Stomach (tissue), 9 donors: ENCODE measurements around the gene DEFB112. TPM values are rescaled to one million over a fixed set of nuclear protein-coding genes. Genes with fewer than 3 reads are reported as not detected.

ENCODE experiments used
- DNase-seq, 2 donors: peaks; one replicate each; pipeline versions ENCODE4 v3.0.0 to v3.0.0-alpha.2; 2013 to 2019
- H3K27ac ChIP-seq, 5 donors: fragments of 200-600 bp in 4 of 5; sonication (generic) in 4 of 5; one replicate each; pipeline ENCODE4 v1.5.1; 2013 to 2019; ENCODE audit warnings: mild to moderate bottlenecking in 1 of 5, moderate library complexity in 1 of 5
- H3K27me3 ChIP-seq, 3 donors: fragments of 200-600 bp; sonication (generic); one replicate each; pipeline ENCODE4 v1.5.1; 2017 to 2019; ENCODE audit warnings: mixed run types in 1 of 3
- H3K36me3 ChIP-seq, 4 donors: fragments of 200-600 bp; sonication (generic); 1 replicate in 3 of 4; 2 replicates in 1 of 4; pipeline ENCODE4 v1.5.1; 2016 to 2019
- H3K4me1 ChIP-seq, 4 donors: fragments of 200-600 bp; sonication (generic); one replicate each; pipeline ENCODE4 v1.5.1; 2016 to 2019
- H3K4me3 ChIP-seq, 4 donors: fragments of 200-600 bp; sonication (generic) in 3 of 4; one replicate each; pipeline ENCODE4 v1.5.1; 2016 to 2019; ENCODE audit warnings: mild to moderate bottlenecking in 1 of 4
- H3K9me3 ChIP-seq, 4 donors: fragments of 200-600 bp; sonication (generic); one replicate each; pipeline ENCODE4 v1.5.1; 2016 to 2019
- EP300 ChIP-seq: sonication (generic); formaldehyde crosslinking; IDR thresholded peaks from one replicate; pipeline ENCODE4 v1.6.1; 2017; ENCODE audit warnings: antibody characterized with exemption
- POLR2A ChIP-seq, 4 donors: fragments of 450-650 bp; IDR thresholded peaks; one replicate each; pipeline ENCODE4 v1.6.1; 2016; ENCODE audit warnings: antibody characterized with exemption in 4 of 4, control low read depth in 2 of 4, mild to moderate bottlenecking in 1 of 4, moderate library complexity in 1 of 4
- POLR2AphosphoS5 ChIP-seq, 3 donors: sonication (generic); formaldehyde crosslinking; IDR thresholded peaks; one replicate each; pipeline ENCODE4 v1.6.1; 2016; ENCODE audit warnings: antibody characterized with exemption in 3 of 3
- WGBS, 5 donors: extraction: QIAGEN DNeasy Blood & Tissue Kit in 3 of 5; methylation state at CpG; one replicate each; pipeline versions ENCODE4 v1.1.5 to v1.1.7; 2013 to 2018; 5-methylcytosine and 5-hydroxymethylcytosine counted together
- intact Hi-C: fragments of 100-400 bp; cut with DNase I; formaldehyde crosslinking; loops from one replicate; pipeline ENCODE4 v1.15.1; 2023; ENCODE audit warnings: low total_unique reads
- polyA plus RNA-seq, 3 donors: library from polyadenylated mRNA; stranded (reverse); fragments of 200-250 nt; gene quantifications; one replicate each; pipeline ENCODE4 v1.2.3, GENCODE V29; 2013
- total RNA-seq, 5 donors: library from RNA; depleted of rRNA; stranded (reverse); fragments of >200 nt; gene quantifications; one replicate each; pipeline versions ENCODE4 v1.1.0 to v1.2.3, GENCODE V29; 2014 to 2016
- TF ChIP-seq, protein P1 (sequence below), 7 experiments: fragments of 450-650 bp in 4 of 7; fragments of 200-600 bp in 3 of 7; sonication (generic) in 3 of 7; IDR thresholded peaks; one replicate each; pipeline ENCODE4 v1.5.1; 2016 to 2019; ENCODE audit warnings: antibody characterized with exemption in 7 of 7, control low read depth in 2 of 7, mild to moderate bottlenecking in 1 of 7
- donor health status: healthy with polysubstance abuse.
- donor health status: Bipolar disorder and iron deficiency.
- donor health status: healthy.

The DEFB112 gene
- total and polyA plus RNA-seq, 8 donors = not detected

DNA sequence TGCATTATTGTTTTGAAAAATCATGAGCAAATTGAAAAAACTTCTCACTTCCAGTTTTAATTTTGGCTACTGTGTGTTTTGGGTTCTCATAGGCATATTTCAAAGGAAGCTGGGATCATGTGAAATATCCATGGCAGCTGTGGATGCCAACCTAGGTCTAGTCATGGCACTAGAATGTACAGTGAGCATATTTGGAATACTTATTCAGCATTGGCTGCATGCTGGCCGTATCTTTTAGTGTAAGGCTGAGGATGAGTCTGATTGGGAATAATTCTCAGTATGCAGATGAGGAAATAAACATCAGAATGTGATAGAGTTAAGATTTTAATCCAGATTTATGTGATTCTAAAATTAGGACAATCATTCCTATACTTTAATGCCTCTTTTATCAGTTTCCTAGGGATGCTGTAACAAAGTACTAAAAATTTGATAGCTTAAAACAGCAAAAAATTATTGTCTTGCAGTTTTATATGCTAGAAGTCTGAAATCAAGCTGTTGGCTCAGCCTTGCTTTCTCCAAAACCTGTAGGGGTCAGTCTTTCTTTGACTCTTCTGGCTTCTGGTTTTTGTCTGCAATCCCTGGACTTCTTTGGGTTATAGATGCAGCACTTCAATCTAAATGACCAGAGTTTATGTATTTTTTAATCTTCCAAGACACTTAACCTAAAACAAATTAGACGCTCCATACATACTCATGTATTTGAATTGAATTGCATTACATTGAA lies 37.7 kb upstream of the DEFB112 start:
- Histone ChIP-seq H3K27ac (no peak overlapping the region), H3K36me3 (no peaks in the 10 kb centered on the region), H3K9me3 (no peaks in the 10 kb centered on the region), H3K27me3 (no peaks in the 10 kb centered on the region), H3K4me1 (no peaks in the 10 kb centered on the region), H3K4me3 (no peak overlapping the region)
- WGBS, 5 donors = 43 to 62% (median 47%) methylated on average over 2 of the region's 2 CpGs
- TF ChIP-seq POLR2AphosphoS5 (IDR thresholded peaks at IDR 0.05) = no peak
- TF ChIP-seq, protein P1, sequence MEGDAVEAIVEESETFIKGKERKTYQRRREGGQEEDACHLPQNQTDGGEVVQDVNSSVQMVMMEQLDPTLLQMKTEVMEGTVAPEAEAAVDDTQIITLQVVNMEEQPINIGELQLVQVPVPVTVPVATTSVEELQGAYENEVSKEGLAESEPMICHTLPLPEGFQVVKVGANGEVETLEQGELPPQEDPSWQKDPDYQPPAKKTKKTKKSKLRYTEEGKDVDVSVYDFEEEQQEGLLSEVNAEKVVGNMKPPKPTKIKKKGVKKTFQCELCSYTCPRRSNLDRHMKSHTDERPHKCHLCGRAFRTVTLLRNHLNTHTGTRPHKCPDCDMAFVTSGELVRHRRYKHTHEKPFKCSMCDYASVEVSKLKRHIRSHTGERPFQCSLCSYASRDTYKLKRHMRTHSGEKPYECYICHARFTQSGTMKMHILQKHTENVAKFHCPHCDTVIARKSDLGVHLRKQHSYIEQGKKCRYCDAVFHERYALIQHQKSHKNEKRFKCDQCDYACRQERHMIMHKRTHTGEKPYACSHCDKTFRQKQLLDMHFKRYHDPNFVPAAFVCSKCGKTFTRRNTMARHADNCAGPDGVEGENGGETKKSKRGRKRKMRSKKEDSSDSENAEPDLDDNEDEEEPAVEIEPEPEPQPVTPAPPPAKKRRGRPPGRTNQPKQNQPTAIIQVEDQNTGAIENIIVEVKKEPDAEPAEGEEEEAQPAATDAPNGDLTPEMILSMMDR (IDR thresholded peaks at IDR 0.05) = no peak
- no peak for TF ChIP-seq POLR2A (IDR thresholded peaks at IDR 0.05)
- TF ChIP-seq EP300 = no peak
- intact Hi-C loops = no loop called here
- no peak for DNase-seq

DNA sequence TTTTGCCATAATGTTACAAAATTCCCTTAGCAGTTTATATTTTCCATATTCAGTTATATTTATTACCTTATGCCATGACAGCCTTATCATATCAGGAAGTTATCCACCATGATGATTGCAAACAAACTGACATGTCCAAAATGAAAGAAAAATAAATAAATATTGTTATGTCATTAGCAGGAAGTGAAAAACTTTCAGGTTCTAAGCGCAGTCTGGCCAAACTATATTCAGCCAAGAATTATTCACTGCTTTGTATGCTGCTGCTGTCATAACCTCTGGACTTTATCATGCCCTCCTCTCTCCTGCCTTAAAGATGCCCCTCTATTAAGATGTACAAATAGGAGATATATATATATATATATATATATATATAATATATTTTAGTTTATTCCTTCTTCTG lies 27.7 kb upstream of the DEFB112 start:
- no peak for DNase-seq
- intact Hi-C loops = no loop called here
- no peaks in the 10 kb centered on the region for H3K4me1 ChIP-seq
- no peaks in the 10 kb centered on the region for H3K9me3 ChIP-seq
- H3K27me3 ChIP-seq = no peaks in the 10 kb centered on the region
- WGBS, 5 donors = 0 to 4% (median 0%) methylated on average over 1 of the region's 1 CpG
- TF ChIP-seq POLR2A (IDR thresholded peaks at IDR 0.05) (no peak), POLR2AphosphoS5 (IDR thresholded peaks at IDR 0.05) (no peak), EP300 (no peak)
- TF ChIP-seq, protein P1 (IDR thresholded peaks at IDR 0.05) = no peak
- H3K27ac ChIP-seq = no peak overlapping the region
- no peaks in the 10 kb centered on the region for H3K36me3 ChIP-seq
- H3K4me3 ChIP-seq = no peak overlapping the region

DNA sequence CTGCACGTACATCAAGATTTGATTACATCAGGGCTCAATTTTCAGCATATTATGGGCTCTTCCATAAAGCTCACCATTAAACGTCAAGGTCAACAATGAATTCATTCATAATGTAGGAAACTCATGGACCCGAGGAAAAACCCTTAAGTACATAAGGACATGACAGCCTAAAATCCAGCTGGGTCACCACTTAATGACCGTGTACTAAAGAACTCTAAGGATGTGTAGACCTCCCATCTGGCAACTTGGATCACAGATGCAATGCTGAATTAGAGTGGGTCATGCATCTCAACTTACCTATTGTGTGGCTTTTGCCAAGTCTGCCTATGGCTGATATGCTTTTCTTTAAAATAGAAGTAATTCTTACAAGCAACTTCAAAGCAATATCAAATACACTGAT lies 26.7 kb upstream of the DEFB112 start:
- 58 to 72% (median 61%) methylated on average over 4 of the region's 4 CpGs for WGBS, 5 donors
- Histone ChIP-seq H3K27me3 (no peaks in the 10 kb centered on the region), H3K27ac (no peak overlapping the region), H3K9me3 (no peaks in the 10 kb centered on the region), H3K4me3 (no peak overlapping the region), H3K4me1 (no peaks in the 10 kb centered on the region), H3K36me3 (no peaks in the 10 kb centered on the region)
- DNase-seq = no peak
- intact Hi-C loops = no loop called here
- TF ChIP-seq POLR2AphosphoS5 (IDR thresholded peaks at IDR 0.05) = no peak
- no peak for TF ChIP-seq POLR2A (IDR thresholded peaks at IDR 0.05)
- no peak for TF ChIP-seq EP300
- TF ChIP-seq, protein P1 (IDR thresholded peaks at IDR 0.05) = no peak

DNA sequence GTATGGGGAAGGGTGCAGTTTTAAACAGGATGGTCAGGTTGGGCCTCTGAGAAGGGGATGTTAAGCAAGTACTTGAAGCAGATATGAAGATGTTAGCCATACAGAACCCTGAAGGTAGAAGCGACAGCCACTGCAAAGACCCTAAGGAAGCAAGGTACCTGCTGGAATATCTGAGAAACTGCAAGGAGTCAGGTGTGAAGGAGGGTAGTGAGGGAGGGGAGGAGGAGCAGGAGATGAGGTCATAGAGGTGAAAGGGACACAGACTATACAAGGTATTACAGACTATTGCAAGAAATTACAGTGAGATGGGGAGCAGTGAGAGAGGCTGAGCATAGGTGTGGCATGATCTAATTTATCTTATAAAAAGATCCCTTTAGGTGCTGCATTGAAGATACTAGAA lies 22.2 kb upstream of the DEFB112 start:
- TF ChIP-seq POLR2A (IDR thresholded peaks at IDR 0.05) = no peak
- TF ChIP-seq, protein P1 (IDR thresholded peaks at IDR 0.05) = no peak
- TF ChIP-seq POLR2AphosphoS5 (IDR thresholded peaks at IDR 0.05) = no peak
- TF ChIP-seq EP300 = no peak
- intact Hi-C loops = no loop called here
- H3K27ac ChIP-seq = no peak overlapping the region
- no peaks in the 10 kb centered on the region for H3K4me1 ChIP-seq
- no peaks in the 10 kb centered on the region for H3K36me3 ChIP-seq
- DNase-seq = no peak
- 72 to 81% (median 74%) methylated on average over 1 of the region's 1 CpG for WGBS, 5 donors
- H3K27me3 ChIP-seq = no peaks in the 10 kb centered on the region
- H3K4me3 ChIP-seq = no peak overlapping the region
- H3K9me3 ChIP-seq = no peaks in the 10 kb centered on the region
